ENCODE results near the gene CLIP1. TPM values are rescaled to one million over a fixed set of nuclear protein-coding genes. Genes with fewer than 3 reads are reported as not detected.

CLIP1 gene
- total and polyA plus RNA-seq, 12 donors, result 36.3 to 135 (median 97.9) TPM

GRCh38 chr12:122406701-122407164 lies 15.7 kb downstream of the CLIP1 start:
- H3K27ac ChIP-seq, result peak overlapping the region in 4 of 10 donors; percentile 5 to 46 (median 12)
- no peak for TF ChIP-seq CTCF (IDR thresholded peaks at IDR 0.05)
- H3K4me3 ChIP-seq, result no peak overlapping the region
- ATAC-seq, result peak in 1 of 8 donors; percentile 34
- H3K36me3 ChIP-seq, result peaks cover 0 to 6% (median 0%) of the 10 kb centered on the region in 9 donors
- H3K9me3 ChIP-seq, result no peaks in the 10 kb centered on the region
- 52 to 62% methylated on average over 3 of the region's 3 CpGs for WGBS, 2 donors
- DNase-seq, result no peak
- H3K27me3 ChIP-seq, result no peaks in the 10 kb centered on the region
- H3K4me1 ChIP-seq, result peaks cover 0 to 33% (median 9%) of the 10 kb centered on the region in 9 donors
- intact Hi-C loops (cut with DNase I), result no loop called here

GRCh38 chr12:122403831-122404230 lies 18.6 kb downstream of the CLIP1 start:
- H3K4me1 ChIP-seq, result peaks cover 3 to 50% (median 19%) of the 10 kb centered on the region in 9 donors
- H3K9me3 ChIP-seq, result no peaks in the 10 kb centered on the region
- no peak overlapping the region for H3K27ac ChIP-seq
- H3K27me3 ChIP-seq, result no peaks in the 10 kb centered on the region
- DNase-seq, result no peak
- H3K4me3 ChIP-seq, result no peak overlapping the region
- no peak for ATAC-seq
- H3K36me3 ChIP-seq, result peaks cover 0 to 6% (median 0%) of the 10 kb centered on the region in 9 donors
- no peak for TF ChIP-seq CTCF (IDR thresholded peaks at IDR 0.05)
- WGBS, 2 donors, result 93 to 98% methylated on average over 12 of the region's 12 CpGs
- intact Hi-C loops (cut with DNase I), result loop anchor here in 1 of 10 donors (5.0 kb wide), 1 partner anchor 68 kb away; no protein-coding TSS in a partner anchor

- intact Hi-C loops (cut with DNase I), result loop anchor here in 1 of 10 donors (5.0 kb wide), 1 partner anchor 69 kb away; no protein-coding TSS in a partner anchor
- H3K4me3 ChIP-seq, result no peak overlapping the region
- peaks cover 0 to 6% (median 0%) of the 10 kb centered on the region in 9 donors for H3K36me3 ChIP-seq
- H3K9me3 ChIP-seq, result no peaks in the 10 kb centered on the region
- H3K4me1 ChIP-seq, result peaks cover 3 to 52% (median 19%) of the 10 kb centered on the region in 9 donors
- ATAC-seq, result no peak
- no peaks in the 10 kb centered on the region for H3K27me3 ChIP-seq
- H3K27ac ChIP-seq, result peak overlapping the region in 1 of 10 donors; percentile 9
- no peak for DNase-seq
- 83 to 89% methylated on average over 6 of the region's 6 CpGs for WGBS, 2 donors
- no peak for TF ChIP-seq CTCF (IDR thresholded peaks at IDR 0.05)
Observed at GRCh38 chr12:122403115-122403770, 19.2 kb downstream of the CLIP1 start.

- 96% methylated on average over 4 of the region's 4 CpGs for WGBS, 2 donors
- Histone ChIP-seq H3K36me3 (peaks cover 0 to 6% (median 0%) of the 10 kb centered on the region in 9 donors), H3K27me3 (no peaks in the 10 kb centered on the region), H3K4me1 (peaks cover 3 to 50% (median 19%) of the 10 kb centered on the region in 9 donors), H3K9me3 (no peaks in the 10 kb centered on the region), H3K27ac (peak overlapping the region in 2 of 10 donors; percentile 3 to 10), H3K4me3 (no peak overlapping the region)
- no peak for TF ChIP-seq CTCF (IDR thresholded peaks at IDR 0.05)
- no peak for DNase-seq
- intact Hi-C loops (cut with DNase I), result loop anchor here in 1 of 10 donors (5.0 kb wide), 1 partner anchor 70 kb away; no protein-coding TSS in a partner anchor
- ATAC-seq, result no peak
Observed at GRCh38 chr12:122402264-122402663, 20.2 kb downstream of the CLIP1 start.

Data from heart right ventricle (tissue), 16 donors.